Activated naive CD8-positive, alpha-beta T cell treated with anti-CD3 and anti-CD28 coated beads for 36 hours (primary cell): ENCODE results near the gene CLIC4. TPM values are rescaled to one million over a fixed set of nuclear protein-coding genes. Genes with fewer than 3 reads are reported as not detected.
"Not testable (repeated sequence)": the region's sequence is repeated elsewhere in the genome, so short reads cannot be mapped to it uniquely, and the experiment has no call there.

Experiments
- DNase-seq: peaks from one replicate; pipeline ENCODE4 v3.0.0; 2021
- H3K27ac Mint-ChIP-seq: one replicate; pipeline ENCODE4 v1.8.0; 2022; ENCODE audit warnings: mild to moderate bottlenecking, moderate library complexity, mixed read lengths
- H3K27me3 Mint-ChIP-seq: one replicate; pipeline ENCODE4 v1.8.0; 2022; ENCODE audit warnings: mild to moderate bottlenecking, mixed read lengths
- H3K36me3 Mint-ChIP-seq: one replicate; pipeline ENCODE4 v1.8.0; 2021; ENCODE audit warnings: mild to moderate bottlenecking, mixed read lengths
- H3K4me1 Mint-ChIP-seq: one replicate; pipeline ENCODE4 v1.8.0; 2021; ENCODE audit warnings: mixed read lengths
- H3K4me3 Mint-ChIP-seq: one replicate; pipeline ENCODE4 v1.8.0; 2022; ENCODE audit warnings: mild to moderate bottlenecking, moderate library complexity, mixed read lengths
- H3K9me3 Mint-ChIP-seq: one replicate; pipeline ENCODE4 v1.8.0; 2022; ENCODE audit warnings: mixed read lengths
- total RNA-seq, 2 experiments: library from RNA; stranded (reverse); gene quantifications; one replicate each; pipeline ENCODE4 v1.2.3, GENCODE V29; 2021

The CLIC4 gene
- total RNA-seq, 2 experiments from 2014 or later = 25.0 to 26.4 TPM

DNA sequence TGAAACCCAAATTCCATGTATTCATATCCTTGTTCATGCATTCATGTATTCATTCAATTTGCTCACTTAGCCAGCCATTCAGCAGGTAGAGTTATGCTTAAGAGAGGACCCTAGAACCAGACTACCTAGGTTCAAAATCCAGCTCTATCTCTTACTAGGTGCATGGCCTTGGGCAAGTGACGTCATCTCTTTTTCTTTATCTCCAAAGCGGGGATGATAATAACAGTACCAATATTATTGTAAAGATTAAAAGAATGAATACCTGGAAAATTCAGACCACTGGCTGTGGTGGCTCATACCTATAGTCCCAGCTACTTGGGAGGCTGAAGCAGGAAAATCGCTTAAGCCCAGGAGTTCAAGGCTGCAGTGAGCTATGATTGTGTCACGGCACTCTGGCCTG is 33.9 kb upstream of the CLIC4 start:
- H3K36me3 Mint-ChIP-seq = no peaks in the 10 kb centered on the region
- no peaks in the 10 kb centered on the region for H3K9me3 Mint-ChIP-seq
- H3K4me3 Mint-ChIP-seq = no peak overlapping the region
- DNase-seq = no peak
- H3K4me1 Mint-ChIP-seq = peaks cover 5% of the 10 kb centered on the region
- no peaks in the 10 kb centered on the region for H3K27me3 Mint-ChIP-seq
- no peak overlapping the region for H3K27ac Mint-ChIP-seq

DNA sequence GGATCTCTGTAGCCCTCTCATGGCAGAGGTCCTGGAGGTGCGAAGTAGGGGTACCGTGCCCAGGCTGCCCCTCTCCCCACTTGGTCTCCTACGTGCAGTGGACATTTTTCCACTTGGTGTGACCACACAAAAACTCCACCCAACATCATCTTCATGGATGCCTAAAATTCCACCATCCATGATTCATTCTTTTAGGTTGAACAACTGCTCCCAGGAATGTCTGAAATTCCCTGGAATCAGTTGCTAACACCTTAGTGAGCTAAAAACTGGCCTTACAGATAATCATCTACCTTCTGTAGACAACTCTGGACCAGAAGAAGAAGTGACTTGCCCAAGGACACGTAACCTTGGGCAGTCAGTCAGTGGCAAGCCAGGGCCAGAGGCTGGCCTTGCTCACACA is 32.1 kb upstream of the CLIC4 start:
- Mint-ChIP-seq H3K27me3 (no peaks in the 10 kb centered on the region), H3K4me1 (peaks cover 5% of the 10 kb centered on the region), H3K9me3 (no peaks in the 10 kb centered on the region), H3K4me3 (no peak overlapping the region), H3K27ac (no peak overlapping the region), H3K36me3 (no peaks in the 10 kb centered on the region)
- no peak for DNase-seq

DNA sequence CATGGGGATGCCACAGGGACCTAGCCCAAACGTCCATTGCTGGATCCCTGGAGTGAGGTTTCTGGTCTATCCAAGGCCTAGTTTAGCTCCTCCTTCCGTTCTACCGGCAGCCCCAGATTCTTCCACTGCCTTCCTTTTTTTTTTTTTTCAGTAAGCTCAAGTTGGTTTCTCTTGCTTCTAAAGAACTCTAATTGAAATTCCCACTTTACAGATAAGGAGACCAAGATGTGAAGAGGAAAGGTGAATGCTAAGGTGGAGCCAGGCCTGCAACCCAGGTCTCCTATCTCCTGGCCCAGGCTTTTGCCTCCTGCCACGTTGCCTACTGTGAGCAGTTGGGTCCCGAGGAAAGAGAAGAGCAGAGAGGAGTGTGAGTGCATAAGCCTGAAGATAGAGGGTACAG is 31.5 kb upstream of the CLIC4 start:
- DNase-seq = no peak
- Mint-ChIP-seq H3K27me3 (peaks cover 4% of the 10 kb centered on the region), H3K36me3 (no peaks in the 10 kb centered on the region), H3K27ac (no peak overlapping the region), H3K4me3 (no peak overlapping the region), H3K9me3 (no peaks in the 10 kb centered on the region), H3K4me1 (peaks cover 5% of the 10 kb centered on the region)

DNA sequence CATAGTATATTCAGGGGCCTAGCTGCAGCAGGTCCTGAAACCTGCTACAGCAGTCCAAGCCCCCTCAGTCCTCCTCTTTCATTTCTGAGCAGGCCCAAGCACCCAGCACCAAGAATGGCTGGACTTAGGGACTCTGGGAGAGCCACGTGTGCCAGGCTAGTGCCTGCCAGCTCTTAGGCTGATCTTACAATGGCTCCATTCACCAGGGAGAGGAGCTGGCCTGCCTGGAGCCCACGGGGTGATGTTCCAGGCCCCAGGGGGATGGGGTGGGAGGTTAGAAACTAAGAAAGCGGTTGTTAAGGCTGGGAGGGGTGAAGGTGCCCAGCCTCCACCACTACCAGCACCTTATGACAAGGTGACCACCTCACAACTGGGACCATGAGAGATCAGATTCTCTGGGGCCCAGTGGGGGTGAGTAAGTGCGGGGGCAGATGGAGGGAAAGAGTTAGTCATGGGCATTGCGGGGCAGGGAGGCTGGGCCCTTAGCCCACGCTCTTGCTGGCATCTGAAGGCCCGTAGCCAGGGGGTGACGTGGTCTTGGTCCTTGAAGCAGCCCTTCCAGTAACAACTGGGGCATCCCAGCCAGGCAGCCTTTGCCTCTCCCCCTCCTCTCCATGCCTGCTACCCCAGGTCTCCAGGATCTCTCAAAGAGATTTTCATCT is 30.3 kb upstream of the CLIC4 start:
- peak; percentile 26 for DNase-seq
- H3K27ac Mint-ChIP-seq = no peak overlapping the region

DNA sequence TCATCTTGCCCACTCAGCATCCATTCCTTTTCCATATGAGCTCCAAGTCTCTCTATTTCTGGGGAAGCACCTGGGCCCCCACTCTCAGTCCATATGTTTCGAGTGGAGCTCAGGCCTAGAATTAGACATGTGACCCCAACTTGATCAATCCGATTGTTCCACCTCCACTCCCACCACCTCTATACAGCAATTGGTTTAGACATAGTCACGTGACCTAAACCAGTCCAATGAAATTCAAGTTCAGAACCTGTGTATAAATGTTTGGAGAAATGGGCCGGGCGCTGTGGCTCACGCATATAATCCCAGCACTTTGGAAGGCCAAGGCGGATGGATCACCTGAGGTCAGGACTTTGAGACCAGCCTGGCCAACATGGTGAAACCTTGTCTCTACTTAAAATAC is 29.6 kb upstream of the CLIC4 start:
- Mint-ChIP-seq H3K36me3 (no peaks in the 10 kb centered on the region), H3K27me3 (peaks cover 4% of the 10 kb centered on the region), H3K4me1 (peaks cover 2% of the 10 kb centered on the region), H3K27ac (no peak overlapping the region), H3K9me3 (no peaks in the 10 kb centered on the region), H3K4me3 (no peak overlapping the region)
- no peak for DNase-seq

More for the DNA sequence above, 30.3 kb upstream of the CLIC4 start:
- no peak overlapping the region for H3K4me3 Mint-ChIP-seq
- H3K27me3 Mint-ChIP-seq = peaks cover 4% of the 10 kb centered on the region
- H3K36me3 Mint-ChIP-seq = no peaks in the 10 kb centered on the region
- no peaks in the 10 kb centered on the region for H3K9me3 Mint-ChIP-seq
- H3K4me1 Mint-ChIP-seq = peaks cover 2% of the 10 kb centered on the region

DNA sequence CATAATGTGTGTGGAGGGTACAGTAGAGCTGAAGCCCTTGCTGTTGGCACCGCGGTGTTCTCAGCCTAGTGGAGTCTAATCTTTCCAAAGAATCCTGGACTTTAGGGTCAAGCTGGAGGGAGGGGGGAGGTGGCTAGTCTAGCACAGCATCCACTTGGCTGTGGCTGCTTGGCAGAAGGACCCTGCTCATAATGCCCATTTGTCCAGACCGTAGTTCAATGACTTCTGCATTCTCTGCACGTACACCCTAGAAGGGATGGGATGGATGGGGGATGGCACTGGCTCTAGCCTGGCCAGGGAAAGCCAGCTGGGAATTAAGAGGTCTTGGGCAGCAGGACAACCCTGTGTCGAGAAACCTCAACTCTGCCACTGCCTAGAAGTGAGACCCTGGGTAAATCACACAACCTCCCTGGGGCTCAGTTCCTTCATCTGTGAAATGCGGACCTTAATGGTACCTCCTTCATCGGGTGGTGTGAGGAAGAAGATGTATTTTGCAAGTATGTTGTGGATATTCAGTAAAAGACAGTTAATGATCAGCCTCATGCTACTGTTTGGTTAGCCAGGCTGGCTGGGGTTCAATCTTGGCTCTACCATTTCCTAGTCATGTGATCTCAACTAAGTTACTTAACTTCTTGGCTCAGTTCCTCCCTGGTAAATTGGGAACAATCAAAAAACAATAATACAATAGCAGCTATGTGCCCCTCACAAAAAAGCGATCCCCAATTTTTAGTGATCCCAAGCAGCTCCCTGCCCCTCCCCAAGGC is 27.2 kb upstream of the CLIC4 start:
- no peak for DNase-seq
- no peak overlapping the region for H3K4me3 Mint-ChIP-seq
- H3K27ac Mint-ChIP-seq = no peak overlapping the region
- H3K9me3 Mint-ChIP-seq = no peaks in the 10 kb centered on the region
- peaks cover 7% of the 10 kb centered on the region for H3K4me1 Mint-ChIP-seq
- no peaks in the 10 kb centered on the region for H3K36me3 Mint-ChIP-seq
- H3K27me3 Mint-ChIP-seq = peaks cover 4% of the 10 kb centered on the region

DNA sequence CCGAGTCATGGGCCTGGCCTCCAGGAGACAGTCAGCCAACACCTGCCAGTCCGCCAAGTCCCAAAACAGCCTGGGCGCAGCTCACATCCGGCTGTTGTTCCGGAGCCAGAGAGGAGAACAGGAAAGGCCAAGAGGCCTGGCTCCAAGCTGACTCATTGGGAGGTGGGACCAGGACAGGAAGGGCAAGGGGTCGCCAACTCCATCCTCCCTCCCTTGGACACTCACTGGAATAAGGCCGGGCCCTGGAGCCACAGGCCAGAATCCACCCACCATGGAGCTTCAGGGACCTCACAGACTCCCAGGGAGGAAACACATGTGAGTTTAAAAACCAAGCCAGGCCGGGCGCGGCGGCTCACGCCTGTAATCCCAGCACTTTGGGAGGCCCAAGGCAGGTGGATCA is 25.1 kb upstream of the CLIC4 start:
- no peaks in the 10 kb centered on the region for H3K9me3 Mint-ChIP-seq
- DNase-seq = no peak
- peaks cover 7% of the 10 kb centered on the region for H3K4me1 Mint-ChIP-seq
- H3K27ac Mint-ChIP-seq = no peak overlapping the region
- no peak overlapping the region for H3K4me3 Mint-ChIP-seq
- H3K36me3 Mint-ChIP-seq = no peaks in the 10 kb centered on the region
- peaks cover 4% of the 10 kb centered on the region for H3K27me3 Mint-ChIP-seq

DNA sequence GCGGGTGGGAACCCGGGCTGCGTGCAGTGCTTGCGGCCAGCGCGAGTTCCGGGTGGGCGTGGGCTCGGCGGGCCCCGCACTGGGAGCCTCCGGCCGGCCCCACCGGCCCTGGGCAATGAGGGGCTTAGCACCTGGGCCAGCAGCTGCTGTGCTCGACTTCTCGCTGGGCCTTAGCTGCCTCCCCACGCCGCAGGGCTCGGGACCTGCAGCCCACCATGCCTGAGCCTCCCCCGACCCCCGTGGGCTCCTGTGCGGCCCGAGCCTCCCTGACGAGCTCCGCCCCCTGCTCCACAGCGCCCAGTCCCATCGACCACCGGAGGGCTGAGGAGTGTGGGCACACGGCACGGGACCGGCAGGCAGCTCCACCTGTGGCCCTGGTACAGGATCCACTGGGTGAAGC is 23.7 kb upstream of the CLIC4 start:
- Mint-ChIP-seq H3K27me3 (peaks cover 4% of the 10 kb centered on the region), H3K4me3 (no peak overlapping the region)

DNA sequence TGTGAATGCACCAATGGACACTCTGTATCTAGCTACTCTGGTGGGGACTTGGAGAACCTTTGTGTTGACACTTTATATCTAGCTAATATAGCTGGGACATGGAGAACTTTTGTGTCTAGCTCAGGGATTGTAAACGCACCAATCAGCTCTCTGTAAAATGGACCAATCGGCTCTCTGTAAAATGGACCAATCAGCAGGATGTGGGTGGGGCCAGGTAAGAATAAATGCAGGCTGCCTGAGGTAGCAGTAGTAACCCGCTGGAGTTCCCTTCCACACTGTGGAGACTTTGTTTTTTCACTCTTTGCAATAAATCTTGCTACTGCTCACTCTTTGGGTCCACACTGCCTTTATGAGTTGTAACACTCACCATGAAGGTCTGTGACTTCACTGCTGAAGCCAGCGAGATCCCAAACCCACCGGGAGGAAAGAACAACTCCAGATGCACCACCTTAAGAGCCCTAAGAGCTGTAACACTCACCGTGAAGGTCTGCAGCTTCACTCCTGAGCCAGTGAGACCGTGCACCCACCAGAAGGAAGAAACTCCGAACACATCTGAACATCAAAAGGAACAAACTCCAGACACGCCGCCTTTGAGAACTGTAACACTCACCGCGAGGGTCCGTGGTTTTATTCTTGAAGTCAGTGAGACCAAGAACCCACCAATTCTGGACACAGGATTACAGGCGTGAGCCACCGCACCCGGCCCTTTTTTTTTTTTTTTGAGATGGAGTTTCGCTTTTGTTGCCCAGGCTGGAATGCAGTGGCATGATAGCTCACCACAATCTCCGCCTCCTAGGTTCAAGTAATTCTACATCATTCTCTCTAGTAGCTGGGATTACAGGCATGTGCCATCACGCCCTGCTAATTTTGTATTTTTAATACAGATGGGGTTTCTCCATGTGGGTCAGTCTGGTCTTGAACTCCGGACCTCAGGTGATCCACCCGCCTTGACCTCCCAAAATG is 22.9 kb upstream of the CLIC4 start:
- H3K9me3 Mint-ChIP-seq, DNase-seq, H3K36me3 Mint-ChIP-seq, H3K27ac Mint-ChIP-seq, H3K27me3 Mint-ChIP-seq, H3K4me1 Mint-ChIP-seq: not testable (repeated sequence)
- peak overlapping the region; percentile 71 for H3K4me3 Mint-ChIP-seq

More for the DNA sequence above, 23.7 kb upstream of the CLIC4 start:
- peaks cover 5% of the 10 kb centered on the region for H3K4me1 Mint-ChIP-seq
- DNase-seq = no peak
- no peak overlapping the region for H3K27ac Mint-ChIP-seq
- no peaks in the 10 kb centered on the region for H3K36me3 Mint-ChIP-seq
- H3K9me3 Mint-ChIP-seq = no peaks in the 10 kb centered on the region

DNA sequence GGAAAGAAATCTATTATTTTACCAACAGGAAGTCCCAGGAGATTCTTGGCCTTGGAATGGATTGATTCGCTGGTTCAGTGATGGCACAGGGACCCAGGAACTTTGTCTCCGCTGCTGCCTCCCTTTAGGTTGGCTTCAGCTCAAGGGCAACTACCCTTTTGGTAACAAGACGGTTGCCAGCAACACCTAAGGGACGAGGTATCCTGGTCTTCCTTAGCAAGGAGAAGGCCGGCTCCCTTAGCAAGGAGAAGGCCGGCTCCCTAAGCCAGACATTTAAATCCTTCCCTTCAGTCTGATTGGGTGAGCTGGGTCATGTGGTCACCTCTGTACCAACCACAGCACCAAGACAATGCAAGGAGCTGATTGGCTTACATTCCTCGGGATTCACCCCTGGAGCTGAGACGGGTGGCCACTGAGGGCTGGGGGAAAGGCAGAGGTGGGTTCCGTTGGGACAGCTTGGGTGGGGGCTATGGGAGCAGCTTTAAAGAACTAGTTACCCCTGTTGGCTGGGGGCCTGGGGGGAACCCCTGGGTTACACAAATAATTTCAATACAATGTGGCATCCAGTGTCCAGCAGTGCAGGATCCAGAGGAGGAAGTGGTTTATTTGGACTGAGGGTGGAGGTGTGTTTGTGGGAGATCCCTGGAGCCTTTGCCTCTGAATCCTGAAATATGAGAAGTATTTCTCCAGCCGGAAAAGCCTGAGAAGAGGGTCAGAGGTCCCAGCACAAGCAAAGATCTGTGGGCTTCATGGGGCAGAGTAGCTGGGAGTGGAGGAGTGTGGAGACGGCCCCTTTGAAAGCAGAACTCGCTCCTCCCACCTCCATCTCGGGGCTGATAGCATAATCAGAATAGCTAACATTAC is 20.7 kb upstream of the CLIC4 start:
- H3K27me3 Mint-ChIP-seq = no peaks in the 10 kb centered on the region
- H3K9me3 Mint-ChIP-seq = no peaks in the 10 kb centered on the region
- H3K4me3 Mint-ChIP-seq = no peak overlapping the region
- H3K4me1 Mint-ChIP-seq = peaks cover 11% of the 10 kb centered on the region
- no peaks in the 10 kb centered on the region for H3K36me3 Mint-ChIP-seq
- no peak for DNase-seq
- H3K27ac Mint-ChIP-seq = no peak overlapping the region

DNA sequence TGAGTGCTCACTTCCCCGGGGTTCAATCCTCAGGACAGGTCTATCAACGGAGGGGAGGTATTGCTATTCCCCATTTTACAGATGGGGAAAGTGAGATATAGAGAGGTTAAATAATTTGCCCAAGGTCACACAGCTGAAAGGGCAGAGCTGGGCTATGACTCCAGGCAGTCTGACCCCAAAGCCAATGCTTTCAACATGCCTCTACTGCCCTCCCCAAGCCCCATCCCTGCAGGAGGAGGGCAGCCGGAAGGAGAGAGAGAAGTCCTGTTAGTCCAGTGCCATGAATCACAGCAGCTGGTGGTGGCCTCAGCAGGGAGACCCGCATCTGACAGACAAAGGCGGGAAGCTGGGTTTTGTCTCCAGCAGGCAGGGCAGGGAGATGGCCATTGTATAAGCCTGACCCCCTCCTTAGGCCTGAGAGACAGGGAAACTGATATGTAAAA is 20.0 kb upstream of the CLIC4 start:
- H3K27ac Mint-ChIP-seq = no peak overlapping the region
- peaks cover 11% of the 10 kb centered on the region for H3K4me1 Mint-ChIP-seq
- DNase-seq = no peak

DNA sequence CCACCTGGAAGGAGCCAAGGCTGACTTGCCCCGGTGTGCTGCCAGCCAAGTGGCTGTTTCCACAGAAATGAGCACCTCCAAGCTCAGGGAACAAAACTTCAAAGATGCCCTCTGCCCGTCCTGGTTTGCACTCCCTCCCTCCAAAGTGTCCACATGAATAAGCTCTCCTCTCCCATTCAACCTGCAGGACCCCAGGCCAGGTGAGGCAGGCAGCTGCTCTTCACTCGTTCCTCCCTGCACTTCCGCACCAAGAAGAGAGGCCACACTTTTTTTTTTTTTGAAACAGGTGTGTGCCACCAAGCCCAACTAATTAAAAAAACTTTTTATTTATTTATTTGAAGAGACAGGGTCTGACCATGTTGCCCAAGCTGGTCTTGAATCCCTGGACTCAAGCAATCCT is 18.5 kb upstream of the CLIC4 start:
- H3K36me3 Mint-ChIP-seq = no peaks in the 10 kb centered on the region
- H3K4me3 Mint-ChIP-seq = no peak overlapping the region
- peaks cover 4% of the 10 kb centered on the region for H3K27me3 Mint-ChIP-seq
- no peak for DNase-seq
- H3K9me3 Mint-ChIP-seq = no peaks in the 10 kb centered on the region
- peaks cover 11% of the 10 kb centered on the region for H3K4me1 Mint-ChIP-seq
- H3K27ac Mint-ChIP-seq = no peak overlapping the region

More for the DNA sequence above, 20.0 kb upstream of the CLIC4 start:
- H3K9me3 Mint-ChIP-seq = no peaks in the 10 kb centered on the region
- H3K36me3 Mint-ChIP-seq = no peaks in the 10 kb centered on the region
- no peak overlapping the region for H3K4me3 Mint-ChIP-seq
- H3K27me3 Mint-ChIP-seq = peaks cover 4% of the 10 kb centered on the region

DNA sequence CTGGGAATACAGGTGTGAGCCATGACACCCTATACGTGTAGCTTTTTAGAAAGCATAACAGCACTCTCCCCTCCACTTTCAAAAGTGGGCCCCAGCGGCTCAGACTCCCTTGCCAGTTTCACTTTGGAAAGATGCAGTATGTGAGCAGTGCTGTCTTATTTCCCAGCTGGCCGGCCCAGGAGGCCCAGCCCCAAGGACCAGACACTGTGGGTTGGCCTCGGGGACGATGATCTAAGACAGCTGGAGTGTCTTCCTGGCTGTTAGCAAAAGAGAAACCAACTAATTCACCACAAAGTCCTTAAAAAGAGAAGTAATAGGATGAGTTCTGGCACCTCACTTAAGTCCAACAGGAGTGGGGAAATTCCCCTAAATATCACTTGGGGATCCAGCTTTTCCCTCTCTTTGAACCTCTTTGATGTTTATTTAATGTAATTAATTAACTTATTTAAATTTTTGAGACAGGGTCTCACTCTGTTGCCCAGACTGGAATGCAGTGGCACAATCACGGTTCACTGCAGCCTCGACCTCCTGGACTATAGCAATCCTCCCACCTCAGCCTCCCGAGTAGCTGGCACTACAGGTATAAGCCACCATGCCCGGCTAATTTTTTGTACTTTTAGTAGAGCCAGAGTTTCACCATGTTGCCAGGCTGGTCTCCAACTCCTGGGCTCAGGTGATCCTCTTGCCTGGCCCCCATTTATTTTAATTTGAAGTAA is 17.6 kb upstream of the CLIC4 start:
- DNase-seq = peak; percentile 38

DNA sequence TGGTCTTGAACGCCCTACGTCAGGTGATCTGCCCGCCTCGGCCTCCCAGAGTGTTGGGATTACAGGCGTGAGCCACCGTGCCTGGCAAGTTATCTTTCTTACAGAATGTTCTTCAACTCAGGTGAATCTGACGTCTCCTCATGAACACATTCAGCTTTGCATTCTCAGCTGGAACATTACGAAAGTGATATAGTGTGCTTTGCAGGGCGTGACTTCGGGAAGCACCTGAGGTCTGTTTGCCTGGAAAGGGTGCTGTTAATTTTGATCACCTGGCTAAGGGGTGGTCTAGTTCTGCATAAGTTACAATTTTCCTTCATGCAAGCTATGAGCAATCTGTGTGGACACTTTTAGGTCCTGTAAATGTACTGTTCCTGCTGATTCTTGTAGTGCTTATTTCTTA is 16.3 kb upstream of the CLIC4 start:
- no peaks in the 10 kb centered on the region for H3K9me3 Mint-ChIP-seq
- no peaks in the 10 kb centered on the region for H3K36me3 Mint-ChIP-seq
- H3K4me3 Mint-ChIP-seq = no peak overlapping the region
- no peak for DNase-seq
- H3K27ac Mint-ChIP-seq = no peak overlapping the region
- peaks cover 4% of the 10 kb centered on the region for H3K27me3 Mint-ChIP-seq
- peaks cover 6% of the 10 kb centered on the region for H3K4me1 Mint-ChIP-seq

More for the DNA sequence above, 17.6 kb upstream of the CLIC4 start:
- H3K36me3 Mint-ChIP-seq = no peaks in the 10 kb centered on the region
- H3K4me3 Mint-ChIP-seq = no peak overlapping the region
- no peak overlapping the region for H3K27ac Mint-ChIP-seq
- H3K9me3 Mint-ChIP-seq = no peaks in the 10 kb centered on the region
- H3K4me1 Mint-ChIP-seq = peaks cover 6% of the 10 kb centered on the region
- peaks cover 4% of the 10 kb centered on the region for H3K27me3 Mint-ChIP-seq
